GM23338 (cell line): ENCODE measurements around the gene SHB. TPM values are rescaled to one million over a fixed set of nuclear protein-coding genes. Genes with fewer than 3 reads are reported as not detected.

Source experiments
- ATAC-seq: fragments of 200-7000 bp; cut with Tn5 transposase; 3 replicates; pipeline ENCODE4 v1.9.1; 2020
- DNase-seq: peaks from one replicate; pipeline ENCODE4 v3.0.0-alpha.2; 2015; ENCODE audit warnings: low spot score
- H2AFZ ChIP-seq: fragments of 200-600 bp; sonication (generic); 2 replicates; pipeline ENCODE4 v1.8.0; 2016; ENCODE audit warnings: antibody characterized with exemption, mild to moderate bottlenecking, moderate library complexity
- H3F3A ChIP-seq: fragments of 200-600 bp; sonication (generic); replicated peaks from 2 replicates; pipeline ENCODE4 v1.8.0; 2017; ENCODE audit warnings: antibody characterized with exemption, mixed run types, low read depth
- H3K27ac ChIP-seq: fragments of 200-600 bp; sonication (generic); 2 replicates; pipeline ENCODE4 v1.6.1; 2016; ENCODE audit warnings: low read depth
- H3K27me3 ChIP-seq: fragments of 200-600 bp; sonication (generic); 2 replicates; pipeline ENCODE4 v1.8.0; 2016; ENCODE audit warnings: mild to moderate bottlenecking, mixed run types, moderate library complexity; ENCODE audit not compliant: insufficient read depth
- H3K36me3 ChIP-seq: fragments of 200-600 bp; sonication (generic); 2 replicates; pipeline ENCODE4 v1.8.0; 2016; ENCODE audit warnings: mild to moderate bottlenecking; ENCODE audit not compliant: insufficient read depth
- H3K4me1 ChIP-seq: fragments of 200-600 bp; sonication (generic); 2 replicates; pipeline ENCODE4 v1.8.0; 2016; ENCODE audit warnings: mild to moderate bottlenecking, moderate library complexity; ENCODE audit not compliant: insufficient read depth
- H3K4me2 ChIP-seq: fragments of 200-600 bp; sonication (generic); 2 replicates; pipeline ENCODE4 v1.7.1; 2017; ENCODE audit warnings: mixed run types
- H3K4me3 ChIP-seq: fragments of 200-600 bp; sonication (generic); 2 replicates; pipeline ENCODE4 v1.6.1; 2016; ENCODE audit warnings: mixed run types
- H3K79me2 ChIP-seq: fragments of 200-600 bp; sonication (generic); replicated peaks from 2 replicates; pipeline ENCODE4 v1.8.0; 2017; ENCODE audit warnings: mild to moderate bottlenecking; ENCODE audit not compliant: insufficient read depth
- H3K9me2 ChIP-seq: fragments of 200-600 bp; sonication (generic); 2 replicates; pipeline ENCODE4 v1.8.0; 2017; ENCODE audit not compliant: insufficient read depth
- H4K20me1 ChIP-seq: fragments of 200-600 bp; sonication (generic); replicated peaks from 2 replicates; pipeline ENCODE4 v1.8.0; 2017; ENCODE audit warnings: mild to moderate bottlenecking; ENCODE audit not compliant: insufficient read depth
- H3K27ac Mint-ChIP-seq: 2 replicates; pipeline ENCODE4 v1.8.0; 2020; ENCODE audit warnings: inconsistent platforms, mild to moderate bottlenecking, moderate library complexity, mixed read lengths
- H3K27me3 Mint-ChIP-seq: 3 replicates; pipeline ENCODE4 v1.8.0; 2022; ENCODE audit warnings: low read depth, mild to moderate bottlenecking, moderate library complexity, mixed read lengths, inconsistent platforms; ENCODE audit not compliant: insufficient read depth, poor library complexity
- H3K36me3 Mint-ChIP-seq: 3 replicates; pipeline ENCODE4 v1.8.0; 2021; ENCODE audit warnings: low read depth, mild to moderate bottlenecking, inconsistent platforms, moderate library complexity, mixed read lengths
- H3K4me1 Mint-ChIP-seq: 3 replicates; pipeline ENCODE4 v1.8.0; 2020; ENCODE audit warnings: mild to moderate bottlenecking, inconsistent platforms, mixed read lengths
- H3K4me3 Mint-ChIP-seq: 3 replicates; pipeline ENCODE4 v1.8.0; 2021; ENCODE audit warnings: moderate library complexity, mild to moderate bottlenecking, inconsistent platforms, mixed read lengths
- H3K9me3 Mint-ChIP-seq: 3 replicates; pipeline ENCODE4 v1.8.0; 2020; ENCODE audit warnings: moderate library complexity, mild to moderate bottlenecking, inconsistent platforms, mixed read lengths
- CREB1 ChIP-seq: fragments of 250-450 bp; sonication (Bioruptor Pico); IDR thresholded peaks from 2 replicates; pipeline ENCODE4 v1.5.0; 2020; ENCODE audit warnings: low read depth, mild to moderate bottlenecking, moderate library complexity
- EZH2 ChIP-seq: fragments of 200-600 bp; sonication (generic); IDR thresholded peaks from one replicate; pipeline ENCODE4 v1.8.0; 2017; ENCODE audit warnings: antibody characterized with exemption, mild to moderate bottlenecking, low read depth; ENCODE audit not compliant: unreplicated experiment
- EZH2phosphoT487 ChIP-seq: fragments of 200-600 bp; sonication (generic); IDR thresholded peaks from one replicate; pipeline ENCODE4 v1.8.1; 2018; ENCODE audit warnings: antibody characterized with exemption; ENCODE audit not compliant: unreplicated experiment
- JUNB ChIP-seq: IDR thresholded peaks from one replicate; pipeline ENCODE4 v1.6.1; 2016; ENCODE audit warnings: antibody characterized with exemption; ENCODE audit not compliant: unreplicated experiment
- NANOG ChIP-seq: IDR thresholded peaks from 2 replicates; pipeline ENCODE4 v1.6.1; 2016; ENCODE audit warnings: antibody characterized with exemption, borderline replicate concordance
- POLR2AphosphoS5 ChIP-seq: IDR thresholded peaks from 2 replicates; pipeline ENCODE4 v1.6.1; 2016; ENCODE audit warnings: antibody characterized with exemption, low read depth
- STAT1 ChIP-seq: IDR thresholded peaks from one replicate; pipeline ENCODE4 v1.6.1; 2016; ENCODE audit warnings: antibody characterized with exemption; ENCODE audit not compliant: unreplicated experiment
- ZNF114 ChIP-seq: fragments of 250-450 bp; sonication (Bioruptor Pico); IDR thresholded peaks from 2 replicates; pipeline ENCODE4 v1.5.0; 2020; ENCODE audit warnings: mild to moderate bottlenecking, moderate library complexity
- ZNF331 ChIP-seq: fragments of 250-450 bp; sonication (Bioruptor Pico); IDR thresholded peaks from 2 replicates; pipeline ENCODE4 v1.5.0; 2020; ENCODE audit warnings: low read depth, mild to moderate bottlenecking, moderate library complexity
- polyA plus RNA-seq: library from polyadenylated mRNA; unstranded; fragments of >200 nt; fragmentation: Nextera tagmentation; extraction: Ambion mirVana; gene quantifications from 2 replicates; pipeline ENCODE4 v1.2.1, GENCODE V29; 2016
- total RNA-seq: library from RNA; depleted of rRNA; stranded (reverse); fragments of >200 nt; shearing (Covaris generic); gene quantifications from 2 replicates; pipeline ENCODE4 v1.2.3, GENCODE V29; 2014
- TF ChIP-seq, protein P1 (sequence below): fragments of 250-450 bp; sonication (Bioruptor Pico); IDR thresholded peaks from 2 replicates; pipeline ENCODE4 v1.5.0; 2020; ENCODE audit warnings: mild to moderate bottlenecking, moderate library complexity
- TF ChIP-seq, protein P2 (sequence below): IDR thresholded peaks from one replicate; pipeline ENCODE4 v1.6.1; 2018; ENCODE audit warnings: antibody characterized with exemption; ENCODE audit not compliant: unreplicated experiment

The SHB gene
- total and polyA plus RNA-seq, 2 experiments from 2014 or later: 1.5 to 14.0 TPM

DNA sequence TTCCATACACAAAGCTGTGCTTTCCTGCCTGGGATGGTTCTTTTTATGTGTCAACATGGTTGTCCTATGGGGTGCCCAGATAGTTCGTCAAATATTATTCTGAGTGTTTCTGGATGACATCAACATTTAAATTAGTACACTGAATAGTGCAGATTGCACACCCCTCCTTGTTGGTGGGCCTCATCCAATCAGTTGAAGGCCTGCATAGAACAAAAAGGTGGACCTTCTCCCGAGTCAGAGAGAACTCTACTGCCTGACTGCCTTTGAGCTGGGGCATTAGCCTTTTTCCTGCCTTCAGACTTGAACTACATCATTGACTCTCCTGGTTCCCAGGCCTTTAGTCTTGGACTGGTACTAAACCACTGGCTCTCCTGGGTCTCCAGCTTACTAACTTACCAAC is 80.4 kb downstream of the SHB start:
- no peaks in the 10 kb centered on the region for H3K27me3 ChIP-seq
- no peak overlapping the region for H3K27ac ChIP-seq
- no peak overlapping the region for H3K4me3 Mint-ChIP-seq
- H3K79me2 ChIP-seq: no peaks in the 10 kb centered on the region
- H3K36me3 Mint-ChIP-seq: no peaks in the 10 kb centered on the region
- H4K20me1 ChIP-seq: 0 out of 2 replicates have a peak, but pooled peaks cover under 1% of the 10 kb centered on the region
- no peak overlapping the region for H3K4me3 ChIP-seq
- no peaks in the 10 kb centered on the region for H3K9me3 Mint-ChIP-seq
- no peak for ATAC-seq
- no peak overlapping the region for H3K27ac Mint-ChIP-seq
- TF ChIP-seq ZNF331: no peak
- TF ChIP-seq EZH2: no peak
- TF ChIP-seq, protein P1, sequence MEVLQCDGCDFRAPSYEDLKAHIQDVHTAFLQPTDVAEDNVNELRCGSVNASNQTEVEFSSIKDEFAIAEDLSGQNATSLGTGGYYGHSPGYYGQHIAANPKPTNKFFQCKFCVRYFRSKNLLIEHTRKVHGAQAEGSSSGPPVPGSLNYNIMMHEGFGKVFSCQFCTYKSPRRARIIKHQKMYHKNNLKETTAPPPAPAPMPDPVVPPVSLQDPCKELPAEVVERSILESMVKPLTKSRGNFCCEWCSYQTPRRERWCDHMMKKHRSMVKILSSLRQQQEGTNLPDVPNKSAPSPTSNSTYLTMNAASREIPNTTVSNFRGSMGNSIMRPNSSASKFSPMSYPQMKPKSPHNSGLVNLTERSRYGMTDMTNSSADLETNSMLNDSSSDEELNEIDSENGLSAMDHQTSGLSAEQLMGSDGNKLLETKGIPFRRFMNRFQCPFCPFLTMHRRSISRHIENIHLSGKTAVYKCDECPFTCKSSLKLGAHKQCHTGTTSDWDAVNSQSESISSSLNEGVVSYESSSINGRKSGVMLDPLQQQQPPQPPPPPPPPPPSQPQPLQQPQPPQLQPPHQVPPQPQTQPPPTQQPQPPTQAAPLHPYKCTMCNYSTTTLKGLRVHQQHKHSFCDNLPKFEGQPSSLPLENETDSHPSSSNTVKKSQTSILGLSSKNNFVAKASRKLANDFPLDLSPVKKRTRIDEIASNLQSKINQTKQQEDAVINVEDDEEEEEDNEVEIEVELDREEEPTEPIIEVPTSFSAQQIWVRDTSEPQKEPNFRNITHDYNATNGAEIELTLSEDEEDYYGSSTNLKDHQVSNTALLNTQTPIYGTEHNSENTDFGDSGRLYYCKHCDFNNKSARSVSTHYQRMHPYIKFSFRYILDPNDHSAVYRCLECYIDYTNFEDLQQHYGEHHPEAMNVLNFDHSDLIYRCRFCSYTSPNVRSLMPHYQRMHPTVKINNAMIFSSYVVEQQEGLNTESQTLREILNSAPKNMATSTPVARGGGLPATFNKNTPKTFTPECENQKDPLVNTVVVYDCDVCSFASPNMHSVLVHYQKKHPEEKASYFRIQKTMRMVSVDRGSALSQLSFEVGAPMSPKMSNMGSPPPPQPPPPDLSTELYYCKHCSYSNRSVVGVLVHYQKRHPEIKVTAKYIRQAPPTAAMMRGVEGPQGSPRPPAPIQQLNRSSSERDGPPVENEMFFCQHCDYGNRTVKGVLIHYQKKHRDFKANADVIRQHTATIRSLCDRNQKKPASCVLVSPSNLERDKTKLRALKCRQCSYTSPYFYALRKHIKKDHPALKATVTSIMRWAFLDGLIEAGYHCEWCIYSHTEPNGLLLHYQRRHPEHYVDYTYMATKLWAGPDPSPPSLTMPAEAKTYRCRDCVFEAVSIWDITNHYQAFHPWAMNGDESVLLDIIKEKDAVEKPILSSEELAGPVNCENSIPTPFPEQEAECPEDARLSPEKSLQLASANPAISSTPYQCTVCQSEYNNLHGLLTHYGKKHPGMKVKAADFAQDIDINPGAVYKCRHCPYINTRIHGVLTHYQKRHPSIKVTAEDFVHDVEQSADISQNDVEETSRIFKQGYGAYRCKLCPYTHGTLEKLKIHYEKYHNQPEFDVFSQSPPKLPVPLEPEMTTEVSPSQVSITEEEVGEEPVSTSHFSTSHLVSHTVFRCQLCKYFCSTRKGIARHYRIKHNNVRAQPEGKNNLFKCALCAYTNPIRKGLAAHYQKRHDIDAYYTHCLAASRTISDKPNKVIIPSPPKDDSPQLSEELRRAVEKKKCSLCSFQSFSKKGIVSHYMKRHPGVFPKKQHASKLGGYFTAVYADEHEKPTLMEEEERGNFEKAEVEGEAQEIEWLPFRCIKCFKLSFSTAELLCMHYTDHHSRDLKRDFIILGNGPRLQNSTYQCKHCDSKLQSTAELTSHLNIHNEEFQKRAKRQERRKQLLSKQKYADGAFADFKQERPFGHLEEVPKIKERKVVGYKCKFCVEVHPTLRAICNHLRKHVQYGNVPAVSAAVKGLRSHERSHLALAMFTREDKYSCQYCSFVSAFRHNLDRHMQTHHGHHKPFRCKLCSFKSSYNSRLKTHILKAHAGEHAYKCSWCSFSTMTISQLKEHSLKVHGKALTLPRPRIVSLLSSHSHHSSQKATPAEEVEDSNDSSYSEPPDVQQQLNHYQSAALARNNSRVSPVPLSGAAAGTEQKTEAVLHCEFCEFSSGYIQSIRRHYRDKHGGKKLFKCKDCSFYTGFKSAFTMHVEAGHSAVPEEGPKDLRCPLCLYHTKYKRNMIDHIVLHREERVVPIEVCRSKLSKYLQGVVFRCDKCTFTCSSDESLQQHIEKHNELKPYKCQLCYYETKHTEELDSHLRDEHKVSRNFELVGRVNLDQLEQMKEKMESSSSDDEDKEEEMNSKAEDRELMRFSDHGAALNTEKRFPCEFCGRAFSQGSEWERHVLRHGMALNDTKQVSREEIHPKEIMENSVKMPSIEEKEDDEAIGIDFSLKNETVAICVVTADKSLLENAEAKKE (CRISPR knock-in tag): no peak
- no peak for TF ChIP-seq ZNF114 (CRISPR knock-in tag)
- TF ChIP-seq STAT1: no peak
- no peak for TF ChIP-seq POLR2AphosphoS5
- TF ChIP-seq EZH2phosphoT487: no peak
- no peak for TF ChIP-seq NANOG
- TF ChIP-seq JUNB: no peak
- no peak for TF ChIP-seq CREB1 (CRISPR knock-in tag)
- TF ChIP-seq, protein P2, sequence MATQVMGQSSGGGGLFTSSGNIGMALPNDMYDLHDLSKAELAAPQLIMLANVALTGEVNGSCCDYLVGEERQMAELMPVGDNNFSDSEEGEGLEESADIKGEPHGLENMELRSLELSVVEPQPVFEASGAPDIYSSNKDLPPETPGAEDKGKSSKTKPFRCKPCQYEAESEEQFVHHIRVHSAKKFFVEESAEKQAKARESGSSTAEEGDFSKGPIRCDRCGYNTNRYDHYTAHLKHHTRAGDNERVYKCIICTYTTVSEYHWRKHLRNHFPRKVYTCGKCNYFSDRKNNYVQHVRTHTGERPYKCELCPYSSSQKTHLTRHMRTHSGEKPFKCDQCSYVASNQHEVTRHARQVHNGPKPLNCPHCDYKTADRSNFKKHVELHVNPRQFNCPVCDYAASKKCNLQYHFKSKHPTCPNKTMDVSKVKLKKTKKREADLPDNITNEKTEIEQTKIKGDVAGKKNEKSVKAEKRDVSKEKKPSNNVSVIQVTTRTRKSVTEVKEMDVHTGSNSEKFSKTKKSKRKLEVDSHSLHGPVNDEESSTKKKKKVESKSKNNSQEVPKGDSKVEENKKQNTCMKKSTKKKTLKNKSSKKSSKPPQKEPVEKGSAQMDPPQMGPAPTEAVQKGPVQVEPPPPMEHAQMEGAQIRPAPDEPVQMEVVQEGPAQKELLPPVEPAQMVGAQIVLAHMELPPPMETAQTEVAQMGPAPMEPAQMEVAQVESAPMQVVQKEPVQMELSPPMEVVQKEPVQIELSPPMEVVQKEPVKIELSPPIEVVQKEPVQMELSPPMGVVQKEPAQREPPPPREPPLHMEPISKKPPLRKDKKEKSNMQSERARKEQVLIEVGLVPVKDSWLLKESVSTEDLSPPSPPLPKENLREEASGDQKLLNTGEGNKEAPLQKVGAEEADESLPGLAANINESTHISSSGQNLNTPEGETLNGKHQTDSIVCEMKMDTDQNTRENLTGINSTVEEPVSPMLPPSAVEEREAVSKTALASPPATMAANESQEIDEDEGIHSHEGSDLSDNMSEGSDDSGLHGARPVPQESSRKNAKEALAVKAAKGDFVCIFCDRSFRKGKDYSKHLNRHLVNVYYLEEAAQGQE: no peak
- H3K4me2 ChIP-seq: no peak overlapping the region
- H3F3A ChIP-seq: no peaks in the 10 kb centered on the region
- no peaks in the 10 kb centered on the region for H3K36me3 ChIP-seq
- no peak for DNase-seq
- peaks cover 7% of the 10 kb centered on the region for H3K4me1 Mint-ChIP-seq
- H3K9me2 ChIP-seq: no peaks in the 10 kb centered on the region
- H3K27me3 Mint-ChIP-seq: no peaks in the 10 kb centered on the region
- H2AFZ ChIP-seq: no peak overlapping the region
- no peaks in the 10 kb centered on the region for H3K4me1 ChIP-seq
